Progenitor cell of endocrine pancreas (in vitro differentiated cells): ENCODE measurements around the gene SH3PXD2A. TPM values are rescaled to one million over a fixed set of nuclear protein-coding genes. Genes with fewer than 3 reads are reported as not detected.

Source experiments
- DNase-seq: peaks from one replicate; pipeline ENCODE4 v3.0.0; 2021; ENCODE audit warnings: low spot score; ENCODE audit not compliant: unreplicated experiment
- H3K27ac Mint-ChIP-seq: 2 replicates; pipeline ENCODE4 v1.8.0; 2021; ENCODE audit warnings: mild to moderate bottlenecking, moderate library complexity, mixed read lengths
- H3K27me3 Mint-ChIP-seq: 2 replicates; pipeline ENCODE4 v1.8.0; 2021; ENCODE audit warnings: mixed read lengths
- H3K36me3 Mint-ChIP-seq: 2 replicates; pipeline ENCODE4 v1.8.0; 2022; ENCODE audit warnings: mixed read lengths; ENCODE audit not compliant: insufficient read depth
- H3K4me1 Mint-ChIP-seq: 2 replicates; pipeline ENCODE4 v1.8.0; 2021; ENCODE audit warnings: low read depth, mixed read lengths
- H3K4me3 Mint-ChIP-seq: 2 replicates; pipeline ENCODE4 v1.8.0; 2021; ENCODE audit warnings: low read depth, mild to moderate bottlenecking, moderate library complexity, mixed read lengths
- H3K9me3 Mint-ChIP-seq: 2 replicates; pipeline ENCODE4 v1.8.0; 2021; ENCODE audit warnings: low read depth, mixed read lengths
- total RNA-seq: library from RNA; stranded (reverse); gene quantifications from 2 replicates; pipeline ENCODE4 v1.2.1, GENCODE V29; 2021
- TF ChIP-seq, protein P1 (sequence below): fragments of 200-600 bp; sonication (generic); IDR thresholded peaks from one replicate; pipeline ENCODE4 v1.5.0; 2021; ENCODE audit warnings: antibody characterized with exemption, mild to moderate bottlenecking; ENCODE audit not compliant: unreplicated experiment

The SH3PXD2A gene
- total RNA-seq, 1 donor from 2014 or later: 28.0 TPM

DNA sequence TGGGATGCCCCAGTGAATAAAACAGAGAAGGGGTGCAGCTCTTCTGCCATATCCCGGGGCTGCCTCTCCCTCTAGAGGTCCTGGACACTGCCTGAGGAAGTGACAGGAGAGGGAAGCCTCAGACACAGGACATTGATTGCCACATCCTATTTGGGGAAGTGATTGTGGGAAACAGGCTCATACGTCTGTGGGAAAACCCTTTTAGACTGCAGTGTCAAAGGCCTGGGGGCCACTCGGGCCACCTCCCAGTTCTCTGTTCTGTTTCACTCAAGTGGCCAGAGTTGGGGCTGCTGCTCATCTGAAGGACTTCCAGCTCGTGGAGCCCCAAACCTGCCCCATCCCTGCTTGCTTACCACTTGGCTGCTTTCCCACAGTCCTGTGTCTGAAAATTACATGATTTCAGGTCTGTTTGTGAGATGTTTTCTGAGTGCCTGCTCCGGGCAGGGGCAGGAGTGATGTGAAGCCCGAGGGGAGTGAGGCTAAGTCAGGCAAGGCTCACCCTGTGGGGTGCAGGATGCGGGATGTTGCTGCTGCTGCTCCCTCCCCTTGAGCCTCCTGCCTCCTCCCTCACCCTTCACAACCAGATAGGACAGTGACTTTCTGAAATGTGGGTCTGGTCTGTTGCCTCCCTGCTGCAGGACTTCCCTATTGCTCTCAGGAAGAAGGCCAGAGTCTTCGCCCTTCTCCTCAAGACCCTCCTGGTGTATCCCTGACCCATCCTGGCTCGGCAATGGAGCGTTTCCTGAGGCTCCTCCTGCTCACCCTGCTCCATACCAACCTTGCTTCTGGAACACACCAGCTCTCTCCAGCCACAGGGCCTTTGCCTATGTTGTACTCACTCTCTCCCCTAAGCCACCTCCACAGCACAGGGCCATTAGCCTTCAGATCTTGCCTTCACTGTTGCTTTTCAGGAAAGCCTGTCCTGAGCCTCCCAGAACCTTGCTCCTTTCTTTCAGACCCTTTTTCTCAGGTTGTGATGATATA lies 303.5 kb downstream of the SH3PXD2A start:
- TF ChIP-seq, protein P1, sequence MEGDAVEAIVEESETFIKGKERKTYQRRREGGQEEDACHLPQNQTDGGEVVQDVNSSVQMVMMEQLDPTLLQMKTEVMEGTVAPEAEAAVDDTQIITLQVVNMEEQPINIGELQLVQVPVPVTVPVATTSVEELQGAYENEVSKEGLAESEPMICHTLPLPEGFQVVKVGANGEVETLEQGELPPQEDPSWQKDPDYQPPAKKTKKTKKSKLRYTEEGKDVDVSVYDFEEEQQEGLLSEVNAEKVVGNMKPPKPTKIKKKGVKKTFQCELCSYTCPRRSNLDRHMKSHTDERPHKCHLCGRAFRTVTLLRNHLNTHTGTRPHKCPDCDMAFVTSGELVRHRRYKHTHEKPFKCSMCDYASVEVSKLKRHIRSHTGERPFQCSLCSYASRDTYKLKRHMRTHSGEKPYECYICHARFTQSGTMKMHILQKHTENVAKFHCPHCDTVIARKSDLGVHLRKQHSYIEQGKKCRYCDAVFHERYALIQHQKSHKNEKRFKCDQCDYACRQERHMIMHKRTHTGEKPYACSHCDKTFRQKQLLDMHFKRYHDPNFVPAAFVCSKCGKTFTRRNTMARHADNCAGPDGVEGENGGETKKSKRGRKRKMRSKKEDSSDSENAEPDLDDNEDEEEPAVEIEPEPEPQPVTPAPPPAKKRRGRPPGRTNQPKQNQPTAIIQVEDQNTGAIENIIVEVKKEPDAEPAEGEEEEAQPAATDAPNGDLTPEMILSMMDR: no peak
- no peaks in the 10 kb centered on the region for H3K9me3 Mint-ChIP-seq
- DNase-seq: no peak
- no peak overlapping the region for H3K4me3 Mint-ChIP-seq
- no peaks in the 10 kb centered on the region for H3K36me3 Mint-ChIP-seq
- peaks cover 30% of the 10 kb centered on the region for H3K4me1 Mint-ChIP-seq
- peaks cover 34% of the 10 kb centered on the region for H3K27me3 Mint-ChIP-seq
- H3K27ac Mint-ChIP-seq: no peak overlapping the region

DNA sequence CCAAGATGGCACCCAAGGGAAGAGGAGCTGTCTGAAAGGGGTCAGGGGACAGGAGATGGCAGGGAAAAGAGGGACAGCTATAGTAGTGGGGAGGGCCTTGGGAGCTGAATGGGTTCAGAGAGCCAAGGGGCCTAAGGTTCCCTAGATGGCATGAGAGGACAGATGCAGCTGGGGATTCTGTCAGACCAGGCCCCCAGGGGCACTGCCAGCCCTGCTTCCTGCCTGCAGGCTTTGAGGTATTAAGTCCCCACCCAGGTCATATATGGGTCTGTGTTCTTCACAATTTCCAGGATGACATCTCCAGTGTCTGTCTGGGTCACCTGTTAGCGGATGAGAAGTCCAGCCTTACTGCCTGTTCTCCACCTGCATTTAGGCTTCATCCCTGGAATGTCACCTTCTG lies 305.1 kb downstream of the SH3PXD2A start:
- TF ChIP-seq, protein P1: no peak
- Mint-ChIP-seq H3K9me3 (no peaks in the 10 kb centered on the region), H3K36me3 (no peaks in the 10 kb centered on the region), H3K27me3 (peaks cover 24% of the 10 kb centered on the region), H3K27ac (no peak overlapping the region), H3K4me3 (no peak overlapping the region), H3K4me1 (peaks cover 25% of the 10 kb centered on the region)
- DNase-seq: no peak

DNA sequence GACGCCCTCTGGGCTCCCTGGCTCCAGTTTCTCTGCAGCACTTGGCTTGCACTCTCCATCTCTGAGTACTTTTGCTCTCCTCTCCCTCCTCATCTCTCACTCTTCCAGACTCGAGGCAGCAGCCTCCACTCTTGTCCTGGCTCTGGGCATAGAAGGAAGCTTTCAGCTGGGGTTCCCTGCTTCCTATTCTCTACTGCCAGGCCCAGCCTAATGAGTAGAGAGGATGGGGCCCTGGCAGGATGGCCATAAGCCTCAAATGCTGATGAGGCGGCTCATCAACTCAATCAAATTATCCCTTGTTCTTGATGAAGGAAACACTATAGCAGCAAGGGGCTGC lies 306.1 kb downstream of the SH3PXD2A start:
- Mint-ChIP-seq H3K27ac (no peak overlapping the region), H3K36me3 (no peaks in the 10 kb centered on the region), H3K4me3 (no peak overlapping the region), H3K9me3 (no peaks in the 10 kb centered on the region), H3K27me3 (peaks cover 20% of the 10 kb centered on the region), H3K4me1 (peaks cover 22% of the 10 kb centered on the region)
- TF ChIP-seq, protein P1: no peak
- no peak for DNase-seq

DNA sequence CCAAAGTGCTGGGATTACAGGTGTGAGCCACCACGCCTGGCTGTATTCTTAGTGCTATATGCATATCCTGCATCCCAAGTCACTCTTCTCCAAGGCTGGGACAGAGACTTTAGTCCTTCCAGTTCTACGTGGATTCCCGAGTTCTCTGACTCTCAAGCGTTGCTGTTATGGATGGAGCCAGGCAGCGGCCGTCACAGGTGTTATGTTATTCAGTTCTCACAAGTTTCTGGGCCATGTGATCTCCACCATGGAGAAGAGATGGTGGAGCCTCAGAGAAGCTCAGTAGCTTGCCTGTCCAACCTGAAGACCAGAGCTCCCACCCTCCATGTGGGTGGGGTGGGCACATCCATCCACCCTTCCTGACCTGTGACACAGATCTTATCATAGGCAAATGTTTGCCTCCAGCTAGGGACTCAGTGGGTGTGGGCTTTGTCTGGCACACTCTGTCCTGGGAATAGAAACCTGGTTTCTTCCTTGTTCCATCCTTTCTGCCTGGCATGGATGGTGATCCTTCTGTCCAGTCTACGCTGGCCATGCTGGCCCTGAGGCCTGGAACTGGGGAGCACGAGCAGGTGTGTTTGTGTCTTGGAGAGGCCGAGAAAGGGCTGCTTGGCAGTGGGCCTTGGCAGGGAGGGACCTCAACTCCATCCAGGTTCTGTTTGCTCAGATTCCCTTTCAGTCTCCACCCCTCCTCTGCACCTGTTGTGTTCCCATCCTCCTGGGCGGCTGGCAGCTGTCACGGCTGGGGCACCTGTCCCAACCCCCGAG lies 306.6 kb downstream of the SH3PXD2A start:
- H3K36me3 Mint-ChIP-seq: no peaks in the 10 kb centered on the region
- TF ChIP-seq, protein P1: no peak
- DNase-seq: no peak
- peaks cover 22% of the 10 kb centered on the region for H3K4me1 Mint-ChIP-seq
- H3K27ac Mint-ChIP-seq: no peak overlapping the region
- peaks cover 16% of the 10 kb centered on the region for H3K27me3 Mint-ChIP-seq
- no peaks in the 10 kb centered on the region for H3K9me3 Mint-ChIP-seq
- no peak overlapping the region for H3K4me3 Mint-ChIP-seq

DNA sequence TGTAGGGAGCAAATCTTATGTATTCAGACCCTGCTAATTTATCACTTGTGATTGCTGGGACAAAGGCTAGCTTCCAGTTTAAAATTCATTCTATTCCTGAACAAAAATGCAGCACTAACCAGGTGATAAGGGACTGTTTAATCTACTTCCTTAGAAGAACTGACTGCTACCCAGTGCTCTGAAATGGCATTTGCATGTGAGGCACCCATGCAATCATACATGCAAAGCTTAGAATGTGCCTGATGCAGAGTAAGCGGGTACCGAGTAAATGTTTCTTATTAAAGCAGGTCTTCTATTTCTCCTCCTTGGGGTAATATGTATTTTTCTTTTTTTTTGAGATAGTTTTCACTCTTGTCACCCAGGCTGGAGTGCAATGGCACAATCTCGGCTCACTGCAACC lies 307.4 kb downstream of the SH3PXD2A start:
- Mint-ChIP-seq H3K9me3 (no peaks in the 10 kb centered on the region), H3K4me1 (peaks cover 25% of the 10 kb centered on the region), H3K4me3 (no peak overlapping the region), H3K27ac (no peak overlapping the region), H3K27me3 (peaks cover 18% of the 10 kb centered on the region), H3K36me3 (no peaks in the 10 kb centered on the region)
- TF ChIP-seq, protein P1: no peak
- DNase-seq: no peak
